BJ (cell line): ENCODE results near the gene SLC6A3. TPM values are rescaled to one million over a fixed set of nuclear protein-coding genes. Genes with fewer than 3 reads are reported as not detected.
"Not testable (repeated sequence)": the region's sequence is repeated elsewhere in the genome, so short reads cannot be mapped to it uniquely, and the experiment has no call there.

Source experiments
- CTCF ChIA-PET: fragments of 350-600 bp; formaldehyde crosslinking; extraction: SDS; loops from one replicate; lab custom pipeline; 2021; ENCODE audit warnings: antibody characterized with exemption, inconsistent platforms; lab: Yijun Ruan, JAX
- POLR2A ChIA-PET: fragments of 300-600 bp; sonication (Branson Sonifier 250); formaldehyde crosslinking; extraction: SDS; loops from one replicate; lab custom pipeline; 2021; ENCODE audit warnings: antibody characterized with exemption; lab: Charles Lee
- DNase-seq: peaks from one replicate; pipeline ENCODE4 v3.0.0-alpha.2; 2011; ENCODE audit warnings: low read depth
- H3K27me3 ChIP-seq: 2 replicates; pipeline ENCODE4 v1.6.0; 2011; ENCODE audit warnings: low read length; ENCODE audit not compliant: control insufficient read depth, insufficient read depth
- H3K36me3 ChIP-seq: 2 replicates; pipeline ENCODE4 v1.5.1; 2011; ENCODE audit warnings: low read length; ENCODE audit not compliant: control insufficient read depth, insufficient read depth
- H3K4me3 ChIP-seq: 2 replicates; pipeline ENCODE4 v1.5.1; 2011; ENCODE audit warnings: low read depth, mild to moderate bottlenecking, control low read depth, low read length
- polyA plus RNA-seq: library from polyadenylated mRNA; depleted of rRNA; stranded (reverse); fragments of >200 nt; gene quantifications from 2 replicates; pipeline ENCODE4 v1.2.3, GENCODE V29; 2011
- TF ChIP-seq, protein P1 (sequence below): IDR thresholded peaks from 2 replicates; pipeline ENCODE4 v1.5.1; 2011; ENCODE audit warnings: low read depth, mild to moderate bottlenecking, control low read depth, inconsistent platforms, low read length, moderate library complexity; ENCODE audit not compliant: insufficient read depth

Gene SLC6A3
- polyA plus RNA-seq, 1 experiment, result not detected

DNA sequence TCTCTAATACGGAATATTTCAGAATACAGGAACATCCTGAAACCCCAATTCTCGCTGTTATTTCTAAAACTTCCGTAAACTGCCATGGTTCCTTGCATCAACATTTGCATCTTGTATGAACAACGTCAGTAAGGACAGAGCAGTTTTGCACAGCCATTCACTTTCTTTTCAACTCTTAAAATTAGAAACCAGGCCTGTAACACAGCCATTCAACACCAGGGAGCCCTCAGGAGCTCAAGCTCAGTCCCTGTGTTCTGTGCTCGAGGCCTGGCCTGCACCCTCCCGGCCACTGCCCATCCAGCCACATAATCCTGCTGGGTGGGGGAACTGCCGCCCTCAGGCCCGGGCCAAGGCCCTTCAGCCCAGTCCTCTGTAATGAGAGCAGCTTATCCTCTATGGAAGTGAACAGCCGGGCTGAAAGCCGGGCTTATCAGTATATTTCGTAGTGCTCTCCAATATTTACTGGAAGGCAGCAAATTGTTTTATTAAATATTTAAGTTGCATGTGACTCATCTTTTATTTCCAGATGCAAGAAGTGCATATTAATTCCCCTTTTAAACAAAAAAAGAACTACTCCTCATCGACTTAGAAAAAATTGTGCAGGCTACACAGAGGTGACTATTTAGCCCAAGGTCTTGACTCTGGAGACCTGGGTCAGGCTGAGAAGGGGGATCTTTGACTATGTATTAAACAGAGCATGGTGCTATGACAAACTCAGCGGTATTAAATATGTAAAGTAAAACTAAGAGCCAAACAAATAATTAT lies 33.2 kb upstream of the SLC6A3 start:
- ChIA-PET CTCF (interaction anchor here (0.6 to 3.4 kb wide), 5 partner anchors 8 to 864 kb away, joined by 3 to 11 read pairs (median 3); no protein-coding TSS in a partner anchor), POLR2A (interaction anchor here (0.7 kb wide), 1 partner anchor 13 kb away, joined by 3 read pairs; no protein-coding TSS in a partner anchor)
- Histone ChIP-seq H3K36me3 (peaks cover 37% of the 10 kb centered on the region), H3K27me3 (no peaks in the 10 kb centered on the region), H3K4me3 (no peak overlapping the region)
- no peak for DNase-seq
- TF ChIP-seq, protein P1, sequence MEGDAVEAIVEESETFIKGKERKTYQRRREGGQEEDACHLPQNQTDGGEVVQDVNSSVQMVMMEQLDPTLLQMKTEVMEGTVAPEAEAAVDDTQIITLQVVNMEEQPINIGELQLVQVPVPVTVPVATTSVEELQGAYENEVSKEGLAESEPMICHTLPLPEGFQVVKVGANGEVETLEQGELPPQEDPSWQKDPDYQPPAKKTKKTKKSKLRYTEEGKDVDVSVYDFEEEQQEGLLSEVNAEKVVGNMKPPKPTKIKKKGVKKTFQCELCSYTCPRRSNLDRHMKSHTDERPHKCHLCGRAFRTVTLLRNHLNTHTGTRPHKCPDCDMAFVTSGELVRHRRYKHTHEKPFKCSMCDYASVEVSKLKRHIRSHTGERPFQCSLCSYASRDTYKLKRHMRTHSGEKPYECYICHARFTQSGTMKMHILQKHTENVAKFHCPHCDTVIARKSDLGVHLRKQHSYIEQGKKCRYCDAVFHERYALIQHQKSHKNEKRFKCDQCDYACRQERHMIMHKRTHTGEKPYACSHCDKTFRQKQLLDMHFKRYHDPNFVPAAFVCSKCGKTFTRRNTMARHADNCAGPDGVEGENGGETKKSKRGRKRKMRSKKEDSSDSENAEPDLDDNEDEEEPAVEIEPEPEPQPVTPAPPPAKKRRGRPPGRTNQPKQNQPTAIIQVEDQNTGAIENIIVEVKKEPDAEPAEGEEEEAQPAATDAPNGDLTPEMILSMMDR, result no peak

DNA sequence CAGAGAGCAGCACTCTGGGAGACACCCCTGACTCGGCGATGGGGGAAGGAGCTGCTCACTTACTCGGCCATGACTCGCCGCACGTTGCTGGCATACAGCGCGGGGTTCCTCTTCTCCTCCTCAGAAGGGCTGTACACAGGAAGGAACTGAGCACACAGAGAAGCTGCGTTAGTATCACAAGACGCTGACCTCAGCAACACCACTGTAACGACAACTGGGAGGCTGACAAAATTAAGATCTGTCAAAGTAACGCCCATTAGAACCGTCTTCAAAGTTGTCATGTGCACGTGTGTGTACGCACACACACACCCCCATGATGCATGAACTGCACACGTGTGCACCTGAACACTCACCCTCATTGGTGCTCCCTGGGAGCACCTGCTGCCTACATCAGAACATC lies 32.1 kb upstream of the SLC6A3 start:
- CTCF ChIA-PET, result interaction anchor here (3.4 kb wide), 1 partner anchor 167 kb away, joined by 11 read pairs; no protein-coding TSS in a partner anchor

DNA sequence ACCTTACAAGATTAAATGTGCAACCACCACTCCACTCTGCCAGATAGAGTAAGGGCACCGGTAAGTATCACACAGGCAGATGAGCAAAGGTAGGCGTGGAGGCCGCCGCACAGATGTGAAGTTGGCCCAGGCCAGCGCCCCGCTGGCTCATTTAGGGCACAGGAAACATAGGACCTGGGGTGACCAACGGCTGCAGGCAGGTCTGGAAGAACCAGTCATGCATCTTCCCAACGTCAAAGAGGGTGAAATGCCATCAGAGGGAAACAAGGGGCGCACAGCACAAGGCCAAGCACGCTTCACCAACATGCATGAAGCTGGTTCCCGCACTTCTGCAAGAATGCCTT lies 31.7 kb upstream of the SLC6A3 start:
- Histone ChIP-seq H3K4me3 (no peak overlapping the region), H3K27me3 (no peaks in the 10 kb centered on the region), H3K36me3 (peaks cover 39% of the 10 kb centered on the region)
- TF ChIP-seq, protein P1, result no peak
- DNase-seq, result no peak
- ChIA-PET CTCF (interaction anchor here (3.4 kb wide), 1 partner anchor 168 kb away, joined by 11 read pairs; no protein-coding TSS in a partner anchor), POLR2A (no interaction called here)

More for the DNA sequence above, 32.1 kb upstream of the SLC6A3 start:
- TF ChIP-seq, protein P1, result no peak
- POLR2A ChIA-PET, result no interaction called here
- Histone ChIP-seq H3K36me3 (peaks cover 39% of the 10 kb centered on the region), H3K27me3 (no peaks in the 10 kb centered on the region), H3K4me3 (no peak overlapping the region)
- DNase-seq, result no peak

DNA sequence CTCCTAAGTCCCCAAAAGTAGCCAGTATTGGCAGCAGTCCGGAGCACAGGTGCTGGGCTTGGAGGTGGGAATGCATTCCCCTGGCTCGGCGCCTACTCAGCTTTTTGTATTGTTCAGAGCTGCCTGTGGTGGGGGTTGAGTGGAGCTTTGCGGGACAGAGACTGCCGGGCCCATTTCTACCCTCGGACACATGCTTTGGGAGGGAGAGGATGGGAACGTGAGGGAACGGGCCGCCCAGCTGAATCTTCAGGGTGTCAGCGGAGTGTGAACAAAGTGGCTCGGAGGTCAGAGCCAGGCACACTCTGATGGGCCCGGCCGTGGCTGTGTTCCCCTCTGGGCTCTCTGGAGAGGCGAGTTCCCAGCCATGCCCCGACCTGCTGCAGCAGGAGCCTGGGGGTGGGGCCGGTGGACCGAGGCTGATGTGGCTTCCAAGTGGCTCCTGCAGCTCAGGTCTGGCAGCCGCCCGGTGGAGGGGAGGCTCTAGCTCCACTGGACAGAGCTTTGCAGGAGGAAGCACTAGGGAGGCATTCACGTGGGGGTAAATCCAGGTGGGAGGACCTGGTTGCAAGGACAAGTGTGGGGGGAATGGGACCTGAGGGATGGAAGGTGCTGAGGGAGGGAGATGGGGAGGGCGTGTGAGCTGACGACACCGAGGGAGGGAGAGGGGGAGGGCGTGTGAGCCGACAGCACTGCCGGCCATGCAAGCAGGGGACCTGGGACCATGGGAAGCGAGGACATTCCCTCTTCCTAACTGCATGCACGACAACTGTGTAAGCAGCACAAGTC lies 31.1 kb upstream of the SLC6A3 start:
- TF ChIP-seq, protein P1, result no peak
- no peak for DNase-seq
- POLR2A ChIA-PET, result no interaction called here
- H3K27me3 ChIP-seq, result no peaks in the 10 kb centered on the region
- no peak overlapping the region for H3K4me3 ChIP-seq
- H3K36me3 ChIP-seq, result peaks cover 34% of the 10 kb centered on the region
- CTCF ChIA-PET, result interaction anchor here (3.4 kb wide), 1 partner anchor 168 kb away, joined by 11 read pairs; no protein-coding TSS in a partner anchor

DNA sequence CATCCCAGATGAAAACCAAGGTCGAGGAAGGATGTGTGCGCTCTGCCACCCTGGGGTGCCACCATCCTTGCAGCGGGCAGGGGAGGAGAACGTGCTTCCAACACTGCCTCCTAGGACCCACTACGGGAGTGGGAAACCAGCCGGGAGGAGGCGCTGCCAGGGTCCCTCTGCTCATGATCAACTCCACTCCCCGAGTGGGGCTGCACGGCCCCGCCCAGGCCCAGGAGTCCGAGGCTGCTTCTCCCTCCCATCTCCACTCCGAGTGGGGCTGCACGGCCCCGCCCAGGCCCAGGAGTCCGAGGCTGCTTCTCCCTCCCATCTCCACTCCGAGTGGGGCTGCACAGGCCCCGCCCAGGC lies 30.3 kb upstream of the SLC6A3 start:
- DNase-seq, H3K4me3 ChIP-seq, POLR2A ChIA-PET, H3K27me3 ChIP-seq: not testable (repeated sequence)
- CTCF ChIA-PET, result interaction anchor here (1.9 kb wide), 1 partner anchor 7 kb away, joined by 7 read pairs; no protein-coding TSS in a partner anchor
- H3K36me3 ChIP-seq, result peaks cover 32% of the 10 kb centered on the region
